SK-N-SH treated with all-trans-retinoic acid at 6 μM for 48 hours (cell line): ENCODE measurements around the gene GSX1.
A peak's percentile ranks its signal among the peaks of the same experiment; 100 is the strongest.

Experiments
- ATAC-seq: fragments of 200-7000 bp; cut with Tn5 transposase; 3 replicates; pipeline ENCODE4 v1.9.1; 2020; ENCODE audit warnings: mild to moderate bottlenecking, moderate library complexity
- ARNTL ChIP-seq: fragments of 450-650 bp; formaldehyde crosslinking; IDR thresholded peaks from 2 replicates; pipeline ENCODE4 v1.5.0; 2020; ENCODE audit warnings: low read depth, mild to moderate bottlenecking, moderate library complexity, borderline replicate concordance
- CREB5 ChIP-seq: fragments of 250-450 bp; sonication (Bioruptor Pico); IDR thresholded peaks from 2 replicates; pipeline ENCODE4 v1.5.1; 2020; ENCODE audit warnings: low read depth, mild to moderate bottlenecking, moderate library complexity
- CSDC2 ChIP-seq: fragments of 250-450 bp; sonication (Bioruptor Pico); IDR thresholded peaks from 2 replicates; pipeline ENCODE4 v1.5.0; 2020; ENCODE audit warnings: mild to moderate bottlenecking, moderate library complexity
- CSRNP3 ChIP-seq: fragments of 250-450 bp; sonication (Bioruptor Pico); IDR thresholded peaks from 2 replicates; pipeline ENCODE4 v1.5.1; 2021; ENCODE audit warnings: mild to moderate bottlenecking, moderate library complexity
- GLIS3 ChIP-seq: fragments of 250-450 bp; sonication (Bioruptor Pico); IDR thresholded peaks from 2 replicates; pipeline ENCODE4 v1.5.0; 2020; ENCODE audit warnings: mild to moderate bottlenecking, moderate library complexity
- ISL1 ChIP-seq: fragments of 250-450 bp; sonication (Bioruptor Pico); IDR thresholded peaks from 2 replicates; pipeline ENCODE4 v2.1.2; 2022; ENCODE audit warnings: mild to moderate bottlenecking, moderate library complexity
- OSR1 ChIP-seq: fragments of 250-450 bp; sonication (Bioruptor Pico); IDR thresholded peaks from 2 replicates; pipeline ENCODE4 v1.8.0; 2022; ENCODE audit warnings: moderate library complexity, mild to moderate bottlenecking, inconsistent platforms
- POU6F1 ChIP-seq: fragments of 250-450 bp; sonication (Bioruptor Pico); IDR thresholded peaks from 2 replicates; pipeline ENCODE4 v1.8.0; 2021; ENCODE audit warnings: low read depth, mild to moderate bottlenecking, moderate library complexity, borderline replicate concordance
- PPARA ChIP-seq: fragments of 250-450 bp; sonication (Bioruptor Pico); IDR thresholded peaks from 2 replicates; pipeline ENCODE4 v1.5.0; 2020; ENCODE audit warnings: mild to moderate bottlenecking, borderline replicate concordance
- RARB ChIP-seq: fragments of 250-450 bp; sonication (Bioruptor Pico); IDR thresholded peaks from 2 replicates; pipeline ENCODE4 v1.8.0; 2021; ENCODE audit warnings: mild to moderate bottlenecking, moderate library complexity
- SNAI2 ChIP-seq: fragments of 250-450 bp; sonication (Bioruptor Pico); IDR thresholded peaks from 2 replicates; pipeline ENCODE4 v1.5.0; 2020; ENCODE audit warnings: mild to moderate bottlenecking, moderate library complexity
- TCF4 ChIP-seq: fragments of 250-450 bp; sonication (Bioruptor Pico); IDR thresholded peaks from 2 replicates; pipeline ENCODE4 v1.8.0; 2021; ENCODE audit warnings: mild to moderate bottlenecking, moderate library complexity, borderline replicate concordance
- TOX ChIP-seq: fragments of 250-450 bp; sonication (Bioruptor Pico); IDR thresholded peaks from 2 replicates; pipeline ENCODE4 v1.8.0; 2021; ENCODE audit warnings: mild to moderate bottlenecking, moderate library complexity, borderline replicate concordance
- TSHZ2 ChIP-seq: fragments of 250-450 bp; sonication (Bioruptor Pico); IDR thresholded peaks from 2 replicates; pipeline ENCODE4 v1.5.0; 2020; ENCODE audit warnings: mild to moderate bottlenecking, moderate library complexity
- ZC3H10 ChIP-seq: fragments of 250-450 bp; sonication (Bioruptor Pico); IDR thresholded peaks from 2 replicates; pipeline ENCODE4 v1.5.1; 2021; ENCODE audit warnings: mild to moderate bottlenecking, moderate library complexity
- ZFP3 ChIP-seq: fragments of 250-450 bp; sonication (Bioruptor Pico); IDR thresholded peaks from 2 replicates; pipeline ENCODE4 v1.5.0; 2020; ENCODE audit warnings: mild to moderate bottlenecking, moderate library complexity
- ZFP30 ChIP-seq: fragments of 450-650 bp; formaldehyde crosslinking; IDR thresholded peaks from 2 replicates; pipeline ENCODE4 v1.5.0; 2022; ENCODE audit warnings: mild to moderate bottlenecking, moderate library complexity
- ZNF565 ChIP-seq: fragments of 450-650 bp; formaldehyde crosslinking; conservative IDR thresholded peaks from 2 replicates; pipeline ENCODE4 v1.5.0; 2020; ENCODE audit warnings: low read depth, mild to moderate bottlenecking, moderate library complexity
- ZNF70 ChIP-seq: fragments of 450-650 bp; formaldehyde crosslinking; IDR thresholded peaks from 2 replicates; pipeline ENCODE4 v1.5.0; 2020; ENCODE audit warnings: mild to moderate bottlenecking, moderate library complexity
- ZNF8 ChIP-seq: fragments of 450-650 bp; formaldehyde crosslinking; IDR thresholded peaks from 2 replicates; pipeline ENCODE4 v1.5.0; 2020; ENCODE audit warnings: mild to moderate bottlenecking, moderate library complexity

GSX1 gene

GRCh38 chr13:27765650-27766049, 26.6 kb upstream of the GSX1 start:
- no peak for ATAC-seq
- TF ChIP-seq TOX (no peak), ZC3H10 (CRISPR knock-in tag) (no peak), PPARA (CRISPR knock-in tag) (no peak), CREB5 (CRISPR knock-in tag) (no peak), ARNTL (no peak), POU6F1 (CRISPR knock-in tag) (no peak), ISL1 (no peak), CSDC2 (CRISPR knock-in tag) (no peak), ZNF70 (no peak), CSRNP3 (no peak), TCF4 (CRISPR knock-in tag) (no peak)
- TF ChIP-seq, all 23 proteins: peak for 0

- TF ChIP-seq CSRNP3 (no peak), ZFP3 (CRISPR knock-in tag) (no peak), TSHZ2 (CRISPR knock-in tag) (no peak), SNAI2 (CRISPR knock-in tag) (no peak), PPARA (CRISPR knock-in tag) (no peak), OSR1 (CRISPR knock-in tag) (no peak), GLIS3 (CRISPR knock-in tag) (no peak), ZC3H10 (CRISPR knock-in tag) (no peak), ZFP30 (CRISPR knock-in tag) (no peak), ZNF8 (CRISPR knock-in tag) (no peak), CSDC2 (CRISPR knock-in tag) (no peak), ISL1 (no peak)
- TF ChIP-seq, all 23 proteins: peak for 0
- peak; percentile 62; the same call in 2 of the 3 replicates for ATAC-seq
These were observed 21.5 kb upstream of the GSX1 start for GRCh38 chr13:27770809-27771208.

GRCh38 chr13:27772651-27773425, 19.4 kb upstream of the GSX1 start:
- TF ChIP-seq ZNF70 (no peak), ZFP30 (CRISPR knock-in tag) (no peak), POU6F1 (CRISPR knock-in tag) (no peak), OSR1 (CRISPR knock-in tag) (no peak), CREB5 (CRISPR knock-in tag) (no peak), CSRNP3 (no peak), ZNF565 (CRISPR knock-in tag) (no peak), SNAI2 (CRISPR knock-in tag) (no peak), PPARA (CRISPR knock-in tag) (no peak), RARB (no peak)
- TF ChIP-seq, all 23 proteins: peak for 0
- ATAC-seq, result no peak
